HG02759 (cell line): ENCODE results near the gene CREB5.
A peak's percentile ranks its signal among the peaks of the same experiment; 100 is the strongest.
"Not testable (repeated sequence)": the region's sequence is repeated elsewhere in the genome, so short reads cannot be mapped to it uniquely, and the experiment has no call there.

Experiments used
- ATAC-seq: cut with Tn5 transposase; IDR thresholded peaks from one replicate; pipeline ENCODE4 v1.9.1; 2021; ENCODE audit warnings: mild to moderate bottlenecking, moderate library complexity; ENCODE audit not compliant: unreplicated experiment

The CREB5 gene

GRCh38 chr7:28793381-28794085 is 381.2 kb downstream of the CREB5 start:
- no peak for ATAC-seq

- no peak for ATAC-seq
These were observed 386.0 kb downstream of the CREB5 start for GRCh38 chr7:28798274-28798673.

GRCh38 chr7:28799619-28800018 is 387.3 kb downstream of the CREB5 start:
- no peak for ATAC-seq

- no peak for ATAC-seq
These were observed 387.8 kb downstream of the CREB5 start for GRCh38 chr7:28800150-28800549.

- ATAC-seq = no peak
These were observed 390.1 kb downstream of the CREB5 start for GRCh38 chr7:28802450-28802849.

GRCh38 chr7:28804157-28804556 is 391.8 kb downstream of the CREB5 start:
- no peak for ATAC-seq

GRCh38 chr7:28804990-28805389 is 392.7 kb downstream of the CREB5 start:
- ATAC-seq = no peak

GRCh38 chr7:28806841-28807240 is 394.5 kb downstream of the CREB5 start:
- ATAC-seq = no peak

- no peak for ATAC-seq
These were observed 395.2 kb downstream of the CREB5 start for GRCh38 chr7:28807396-28807994.

- no peak for ATAC-seq
These were observed 396.6 kb downstream of the CREB5 start for GRCh38 chr7:28808796-28809533.

GRCh38 chr7:28811008-28811407 is 398.7 kb downstream of the CREB5 start:
- no peak for ATAC-seq

GRCh38 chr7:28811701-28812430 is 399.5 kb downstream of the CREB5 start:
- ATAC-seq = no peak

GRCh38 chr7:28812616-28813015 is 400.3 kb downstream of the CREB5 start:
- ATAC-seq = no peak

GRCh38 chr7:28813243-28813962 is 401.1 kb downstream of the CREB5 start:
- no peak for ATAC-seq

GRCh38 chr7:28815369-28815927 is 403.1 kb downstream of the CREB5 start:
- peak; percentile 39 for ATAC-seq

- peak; percentile 86 for ATAC-seq
These were observed 403.6 kb downstream of the CREB5 start for GRCh38 chr7:28815928-28816373.

- no peak for ATAC-seq
These were observed 406.7 kb downstream of the CREB5 start for GRCh38 chr7:28818996-28819395.

- ATAC-seq = no peak
These were observed 411.3 kb downstream of the CREB5 start for GRCh38 chr7:28823582-28823981.

- not testable (repeated sequence) for ATAC-seq
These were observed 413.6 kb downstream of the CREB5 start for GRCh38 chr7:28825817-28826448.

GRCh38 chr7:28830846-28831245 is 418.5 kb downstream of the CREB5 start:
- no peak for ATAC-seq
